Lower leg skin (tissue), 4 donors: Measurements from ENCODE around the gene ZNF146. TPM values are rescaled to one million over a fixed set of nuclear protein-coding genes. Genes with fewer than 3 reads are reported as not detected.
"Not testable (repeated sequence)": the region's sequence is repeated elsewhere in the genome, so short reads cannot be mapped to it uniquely, and the experiment has no call there.

Experiments
- DNase-seq, 2 donors: peaks; one replicate each; pipeline ENCODE4 v3.0.0-alpha.2; 2019; ENCODE audit warnings: low spot score in 2 of 2
- H3K4me3 ChIP-seq: fragments of 200-600 bp; sonication (generic); 2 replicates; pipeline ENCODE4 v1.5.1; 2017; ENCODE audit warnings: mild to moderate bottlenecking, low read depth; ENCODE audit not compliant: poor library complexity, severe bottlenecking
- CTCF ChIP-seq, 3 donors: fragments of 450-650 bp; IDR thresholded peaks; one replicate each; pipeline ENCODE4 v1.5.1; 2016; ENCODE audit warnings: antibody characterized with exemption in 3 of 3, mild to moderate bottlenecking in 3 of 3, moderate library complexity in 2 of 3
- POLR2A ChIP-seq, 2 donors: fragments of 450-650 bp; IDR thresholded peaks; one replicate each; pipeline ENCODE4 v1.6.1; 2016 to 2017; ENCODE audit warnings: antibody characterized with exemption in 2 of 2, mild to moderate bottlenecking in 1 of 2, moderate library complexity in 1 of 2
- WGBS, 2 donors: methylation state at CpG; one replicate each; pipeline ENCODE4 v1.1.5; 2018; 5-methylcytosine and 5-hydroxymethylcytosine counted together
- intact Hi-C: fragments of 100-400 bp; cut with DNase I; formaldehyde crosslinking; loops from one replicate; pipeline ENCODE4 v1.15.0; 2023; ENCODE audit warnings: low total_unique reads
- total RNA-seq, 4 donors: library from RNA; depleted of rRNA; stranded (reverse); fragments of >200 nt; gene quantifications; one replicate each; pipeline ENCODE4 v1.1.0, GENCODE V29; 2016

Gene ZNF146
- total RNA-seq, 4 donors from 2014 or later, result 55.8 to 78.6 (median 66.5) TPM

- WGBS, 2 donors, result 94 to 96% methylated on average over 4 of the region's 4 CpGs
- intact Hi-C loops, result no loop called here
- no peak for DNase-seq
- no peak overlapping the region for H3K4me3 ChIP-seq
- TF ChIP-seq POLR2A (IDR thresholded peaks at IDR 0.05) (no peak), CTCF (IDR thresholded peaks at IDR 0.05) (no peak)
Measured at GRCh38 chr19:36265064-36265463, 50.2 kb downstream of the ZNF146 start.

GRCh38 chr19:36265856-36266374 is 51.0 kb downstream of the ZNF146 start:
- H3K4me3 ChIP-seq, result no peak overlapping the region
- WGBS, 2 donors, result 95% methylated on average over 34 to 35 of the region's 35 CpGs

GRCh38 chr19:36266375-36266961 is 51.6 kb downstream of the ZNF146 start:
- TF ChIP-seq CTCF (IDR thresholded peaks at IDR 0.05), result no peak
- TF ChIP-seq POLR2A (IDR thresholded peaks at IDR 0.05), result no peak
- peak in 1 of 2 donors; percentile 74 for DNase-seq
- 84 to 92% methylated on average over 41 to 45 of the region's 50 CpGs for WGBS, 2 donors
- intact Hi-C loops, result no loop called here
- H3K4me3 ChIP-seq, result no peak overlapping the region

More at GRCh38 chr19:36265856-36266374, 51.0 kb downstream of the ZNF146 start:
- peak in 1 of 2 donors; percentile 31 for DNase-seq
- intact Hi-C loops, result no loop called here
- no peak for TF ChIP-seq CTCF (IDR thresholded peaks at IDR 0.05)
- TF ChIP-seq POLR2A (IDR thresholded peaks at IDR 0.05), result no peak

GRCh38 chr19:36267061-36267845 is 52.3 kb downstream of the ZNF146 start:
- TF ChIP-seq POLR2A (IDR thresholded peaks at IDR 0.05) (no peak), CTCF (IDR thresholded peaks at IDR 0.05) (no peak)
- H3K4me3 ChIP-seq, result no peak overlapping the region
- peak in 1 of 2 donors; percentile 72 for DNase-seq
- WGBS, 2 donors, result 96% methylated on average over 36 of the region's 36 CpGs
- intact Hi-C loops, result no loop called here

GRCh38 chr19:36268081-36268480 is 53.2 kb downstream of the ZNF146 start:
- peak in 1 of 2 donors; percentile 64 for DNase-seq
- H3K4me3 ChIP-seq, intact Hi-C loops: not testable (repeated sequence)
- 91 to 95% methylated on average over 21 of the region's 21 CpGs for WGBS, 2 donors

GRCh38 chr19:36268591-36268990 is 53.7 kb downstream of the ZNF146 start:
- intact Hi-C loops, H3K4me3 ChIP-seq: not testable (repeated sequence)
- WGBS, 2 donors, result 88 to 97% methylated on average over 19 to 23 of the region's 30 CpGs
- peak in 1 of 2 donors; percentile 20 for DNase-seq

GRCh38 chr19:36269295-36269694 is 54.4 kb downstream of the ZNF146 start:
- DNase-seq, result peak in 1 of 2 donors; percentile 45
- 91 to 92% methylated on average over 10 to 11 of the region's 29 CpGs for WGBS, 2 donors

More at GRCh38 chr19:36269295-36269694, 54.4 kb downstream of the ZNF146 start:
- H3K4me3 ChIP-seq, intact Hi-C loops: not testable (repeated sequence)
